Measurements from ENCODE around the gene SGPP2.

The SGPP2 gene

GRCh38 chr2:222504191-222504590, 79.8 kb downstream of the SGPP2 start:
- no peak overlapping the region for H3K27ac ChIP-seq (ENCODE audit: low read depth, low read length)
- no peaks in the 10 kb centered on the region for H3F3A ChIP-seq (ENCODE audit: control insufficient read depth, insufficient read depth)
- H3K36me3 ChIP-seq (ENCODE audit: control insufficient read depth, low read length) = no peaks in the 10 kb centered on the region
- no peak overlapping the region for H3K4me2 ChIP-seq (ENCODE audit: low read length)
- H3K9me3 ChIP-seq (ENCODE audit: control insufficient read depth, insufficient read depth, low read length) = no peaks in the 10 kb centered on the region
- no peaks in the 10 kb centered on the region for H4K20me1 ChIP-seq (ENCODE audit: control insufficient read depth, insufficient read depth, low read depth, low read length)
- H3K4me3 ChIP-seq (ENCODE audit: low read length) = no peak overlapping the region
- H3K9me2 ChIP-seq (replicated peaks; ENCODE audit: control insufficient read depth, low read length) = no peaks in the 10 kb centered on the region
- H3K4me1 ChIP-seq (ENCODE audit: control insufficient read depth, low read length) = no peaks in the 10 kb centered on the region
- TF ChIP-seq, protein P1, sequence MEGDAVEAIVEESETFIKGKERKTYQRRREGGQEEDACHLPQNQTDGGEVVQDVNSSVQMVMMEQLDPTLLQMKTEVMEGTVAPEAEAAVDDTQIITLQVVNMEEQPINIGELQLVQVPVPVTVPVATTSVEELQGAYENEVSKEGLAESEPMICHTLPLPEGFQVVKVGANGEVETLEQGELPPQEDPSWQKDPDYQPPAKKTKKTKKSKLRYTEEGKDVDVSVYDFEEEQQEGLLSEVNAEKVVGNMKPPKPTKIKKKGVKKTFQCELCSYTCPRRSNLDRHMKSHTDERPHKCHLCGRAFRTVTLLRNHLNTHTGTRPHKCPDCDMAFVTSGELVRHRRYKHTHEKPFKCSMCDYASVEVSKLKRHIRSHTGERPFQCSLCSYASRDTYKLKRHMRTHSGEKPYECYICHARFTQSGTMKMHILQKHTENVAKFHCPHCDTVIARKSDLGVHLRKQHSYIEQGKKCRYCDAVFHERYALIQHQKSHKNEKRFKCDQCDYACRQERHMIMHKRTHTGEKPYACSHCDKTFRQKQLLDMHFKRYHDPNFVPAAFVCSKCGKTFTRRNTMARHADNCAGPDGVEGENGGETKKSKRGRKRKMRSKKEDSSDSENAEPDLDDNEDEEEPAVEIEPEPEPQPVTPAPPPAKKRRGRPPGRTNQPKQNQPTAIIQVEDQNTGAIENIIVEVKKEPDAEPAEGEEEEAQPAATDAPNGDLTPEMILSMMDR (IDR thresholded peaks at IDR 0.05; ENCODE audit: low read depth, low read length, poor library complexity, severe bottlenecking) = no peak
- no peak for TF ChIP-seq EZH2phosphoT487 (IDR thresholded peaks at IDR 0.05; ENCODE audit: borderline replicate concordance, low read length)
- peaks cover 3% of the 10 kb centered on the region; the same call in 1 of the 2 replicates for H3K27me3 ChIP-seq (ENCODE audit: control insufficient read depth, low read length)
- H3K79me2 ChIP-seq (ENCODE audit: control insufficient read depth, low read length) = no peaks in the 10 kb centered on the region

DNA sequence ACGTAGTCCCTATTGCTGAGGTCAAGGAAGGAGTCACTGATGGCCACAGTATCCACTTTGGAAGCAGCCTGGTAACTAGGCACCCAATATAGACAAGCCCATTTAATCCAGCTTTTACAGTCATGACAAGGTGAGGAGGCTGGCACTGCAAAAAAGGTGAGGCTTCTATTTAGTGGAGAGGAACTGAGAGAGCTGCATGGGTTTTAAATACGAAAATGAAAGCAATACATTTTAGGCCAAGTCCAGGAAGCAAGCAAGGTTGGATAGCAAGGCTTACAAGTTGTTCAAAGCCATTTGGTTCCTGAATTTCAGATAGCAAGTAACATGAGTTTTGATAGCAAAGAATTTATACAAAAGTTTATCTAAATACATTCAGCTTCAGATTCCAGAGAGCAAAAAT, 80.4 kb downstream of the SGPP2 start:
- Histone ChIP-seq H3K36me3 (ENCODE audit: control insufficient read depth, low read length) (no peaks in the 10 kb centered on the region), H3K79me2 (ENCODE audit: control insufficient read depth, low read length) (no peaks in the 10 kb centered on the region), H3K4me2 (ENCODE audit: low read length) (no peak overlapping the region), H3K9me3 (ENCODE audit: control insufficient read depth, insufficient read depth, low read length) (no peaks in the 10 kb centered on the region), H3F3A (ENCODE audit: control insufficient read depth, insufficient read depth) (no peaks in the 10 kb centered on the region), H3K4me1 (ENCODE audit: control insufficient read depth, low read length) (no peaks in the 10 kb centered on the region), H3K4me3 (ENCODE audit: low read length) (no peak overlapping the region), H3K9me2 (replicated peaks; ENCODE audit: control insufficient read depth, low read length) (no peaks in the 10 kb centered on the region), H3K27ac (ENCODE audit: low read depth, low read length) (no peak overlapping the region), H4K20me1 (ENCODE audit: control insufficient read depth, insufficient read depth, low read depth, low read length) (no peaks in the 10 kb centered on the region), H3K27me3 (ENCODE audit: control insufficient read depth, low read length) (no peaks in the 10 kb centered on the region)
- TF ChIP-seq EZH2phosphoT487 (IDR thresholded peaks at IDR 0.05; ENCODE audit: borderline replicate concordance, low read length) = no peak
- TF ChIP-seq, protein P1 (IDR thresholded peaks at IDR 0.05; ENCODE audit: low read depth, low read length, poor library complexity, severe bottlenecking) = no peak

GRCh38 chr2:222506230-222506935, 82.0 kb downstream of the SGPP2 start:
- no peaks in the 10 kb centered on the region for H3F3A ChIP-seq (ENCODE audit: control insufficient read depth, insufficient read depth)
- H3K9me2 ChIP-seq (replicated peaks; ENCODE audit: control insufficient read depth, low read length) = no peaks in the 10 kb centered on the region
- no peaks in the 10 kb centered on the region for H3K27me3 ChIP-seq (ENCODE audit: control insufficient read depth, low read length)
- no peaks in the 10 kb centered on the region for H3K79me2 ChIP-seq (ENCODE audit: control insufficient read depth, low read length)
- TF ChIP-seq, protein P1 (IDR thresholded peaks at IDR 0.05; ENCODE audit: low read depth, low read length, poor library complexity, severe bottlenecking) = no peak
- no peak for TF ChIP-seq EZH2phosphoT487 (IDR thresholded peaks at IDR 0.05; ENCODE audit: borderline replicate concordance, low read length)
- no peaks in the 10 kb centered on the region for H3K36me3 ChIP-seq (ENCODE audit: control insufficient read depth, low read length)
- H3K4me3 ChIP-seq (ENCODE audit: low read length) = no peak overlapping the region
- H3K4me1 ChIP-seq (ENCODE audit: control insufficient read depth, low read length) = no peaks in the 10 kb centered on the region
- no peak overlapping the region for H3K4me2 ChIP-seq (ENCODE audit: low read length)
- H3K27ac ChIP-seq (ENCODE audit: low read depth, low read length) = no peak overlapping the region
- no peaks in the 10 kb centered on the region for H4K20me1 ChIP-seq (ENCODE audit: control insufficient read depth, insufficient read depth, low read depth, low read length)
- H3K9me3 ChIP-seq (ENCODE audit: control insufficient read depth, insufficient read depth, low read length) = no peaks in the 10 kb centered on the region

Measured in DOHH2 (cell line).